Measurements from ENCODE around the gene TMPRSS9.
"Not testable (repeated sequence)": the region's sequence is repeated elsewhere in the genome, so short reads cannot be mapped to it uniquely, and the experiment has no call there.

Gene TMPRSS9

GRCh38 chr19:2376784-2377519, 16.9 kb downstream of the TMPRSS9 start:
- no peak for DNase-seq
- Mint-ChIP-seq H3K27ac (no peak overlapping the region), H3K9me3 (peaks cover 9% of the 10 kb centered on the region), H3K27me3 (peaks cover 2% of the 10 kb centered on the region), H3K4me3 (no peak overlapping the region), H3K36me3 (ENCODE audit: low read depth) (no peaks in the 10 kb centered on the region), H3K4me1 (ENCODE audit: low read depth) (no peaks in the 10 kb centered on the region)

- H3K36me3 Mint-ChIP-seq (ENCODE audit: low read depth): no peaks in the 10 kb centered on the region
- no peak overlapping the region for H3K4me3 Mint-ChIP-seq
- H3K27ac Mint-ChIP-seq: no peak overlapping the region
- peaks cover 12% of the 10 kb centered on the region for H3K27me3 Mint-ChIP-seq
- H3K4me1 Mint-ChIP-seq (ENCODE audit: low read depth): no peaks in the 10 kb centered on the region
- peaks cover 9% of the 10 kb centered on the region for H3K9me3 Mint-ChIP-seq
- DNase-seq: no peak
Observed at GRCh38 chr19:2380567-2380966, 20.5 kb downstream of the TMPRSS9 start.

GRCh38 chr19:2381148-2381820, 21.2 kb downstream of the TMPRSS9 start:
- Mint-ChIP-seq H3K36me3 (ENCODE audit: low read depth) (no peaks in the 10 kb centered on the region), H3K27me3 (peaks cover 12% of the 10 kb centered on the region), H3K4me1 (ENCODE audit: low read depth) (no peaks in the 10 kb centered on the region), H3K4me3 (no peak overlapping the region), H3K27ac (no peak overlapping the region), H3K9me3 (peaks cover 9% of the 10 kb centered on the region)
- DNase-seq: no peak

GRCh38 chr19:2382530-2383222, 22.6 kb downstream of the TMPRSS9 start:
- Mint-ChIP-seq H3K27ac (no peak overlapping the region), H3K36me3 (ENCODE audit: low read depth) (no peaks in the 10 kb centered on the region), H3K4me1 (ENCODE audit: low read depth) (no peaks in the 10 kb centered on the region), H3K4me3 (no peak overlapping the region), H3K9me3 (peaks cover 9% of the 10 kb centered on the region), H3K27me3 (peaks cover 12% of the 10 kb centered on the region)
- DNase-seq: no peak

GRCh38 chr19:2385053-2385721, 25.1 kb downstream of the TMPRSS9 start:
- H3K27ac Mint-ChIP-seq: no peak overlapping the region
- no peaks in the 10 kb centered on the region for H3K4me1 Mint-ChIP-seq (ENCODE audit: low read depth)
- H3K36me3 Mint-ChIP-seq (ENCODE audit: low read depth): no peaks in the 10 kb centered on the region
- H3K27me3 Mint-ChIP-seq: peaks cover 12% of the 10 kb centered on the region
- DNase-seq: no peak
- peaks cover 5% of the 10 kb centered on the region for H3K9me3 Mint-ChIP-seq
- no peak overlapping the region for H3K4me3 Mint-ChIP-seq

- Mint-ChIP-seq H3K4me3 (no peak overlapping the region), H3K27ac (no peak overlapping the region)
Observed at GRCh38 chr19:2387367-2388288, 27.6 kb downstream of the TMPRSS9 start.

GRCh38 chr19:2389594-2389993, 29.5 kb downstream of the TMPRSS9 start:
- Mint-ChIP-seq H3K4me1 (ENCODE audit: low read depth) (peaks cover 6% of the 10 kb centered on the region), H3K4me3 (no peak overlapping the region), H3K27ac (no peak overlapping the region), H3K9me3 (no peaks in the 10 kb centered on the region), H3K27me3 (peaks cover 6% of the 10 kb centered on the region), H3K36me3 (ENCODE audit: low read depth) (no peaks in the 10 kb centered on the region)
- no peak for DNase-seq

More at GRCh38 chr19:2387367-2388288, 27.6 kb downstream of the TMPRSS9 start:
- no peaks in the 10 kb centered on the region for H3K36me3 Mint-ChIP-seq (ENCODE audit: low read depth)
- peaks cover 2% of the 10 kb centered on the region for H3K4me1 Mint-ChIP-seq (ENCODE audit: low read depth)
- no peaks in the 10 kb centered on the region for H3K9me3 Mint-ChIP-seq
- peaks cover 8% of the 10 kb centered on the region for H3K27me3 Mint-ChIP-seq
- DNase-seq: no peak

GRCh38 chr19:2391118-2391725, 31.2 kb downstream of the TMPRSS9 start:
- Mint-ChIP-seq H3K27me3 (peaks cover 6% of the 10 kb centered on the region), H3K36me3 (ENCODE audit: low read depth) (no peaks in the 10 kb centered on the region), H3K27ac (no peak overlapping the region), H3K4me3 (no peak overlapping the region), H3K9me3 (no peaks in the 10 kb centered on the region), H3K4me1 (ENCODE audit: low read depth) (peaks cover 6% of the 10 kb centered on the region)
- DNase-seq: no peak

- Mint-ChIP-seq H3K36me3 (ENCODE audit: low read depth) (no peaks in the 10 kb centered on the region), H3K9me3 (no peaks in the 10 kb centered on the region), H3K4me1 (ENCODE audit: low read depth) (peaks cover 6% of the 10 kb centered on the region), H3K4me3 (no peak overlapping the region), H3K27ac (no peak overlapping the region), H3K27me3 (peaks cover 6% of the 10 kb centered on the region)
- no peak for DNase-seq
Observed at GRCh38 chr19:2392366-2392765, 32.3 kb downstream of the TMPRSS9 start.

GRCh38 chr19:2392899-2393298, 32.8 kb downstream of the TMPRSS9 start:
- H3K4me1 Mint-ChIP-seq (ENCODE audit: low read depth); DNase-seq; H3K27ac Mint-ChIP-seq; H3K9me3 Mint-ChIP-seq; H3K27me3 Mint-ChIP-seq; H3K4me3 Mint-ChIP-seq; H3K36me3 Mint-ChIP-seq (ENCODE audit: low read depth): not testable (repeated sequence)

- Mint-ChIP-seq H3K9me3 (no peaks in the 10 kb centered on the region), H3K36me3 (ENCODE audit: low read depth) (no peaks in the 10 kb centered on the region), H3K27ac (no peak overlapping the region), H3K4me1 (ENCODE audit: low read depth) (peaks cover 6% of the 10 kb centered on the region), H3K4me3 (peak overlapping the region; percentile 27), H3K27me3 (peaks cover 6% of the 10 kb centered on the region)
- no peak for DNase-seq
Observed at GRCh38 chr19:2394054-2394441, 34.0 kb downstream of the TMPRSS9 start.

GRCh38 chr19:2394442-2395292, 34.6 kb downstream of the TMPRSS9 start:
- Mint-ChIP-seq H3K27ac (no peak overlapping the region), H3K4me3 (peak overlapping the region; percentile 27)
- DNase-seq: no peak

More at GRCh38 chr19:2394442-2395292, 34.6 kb downstream of the TMPRSS9 start:
- Mint-ChIP-seq H3K4me1 (ENCODE audit: low read depth) (peaks cover 6% of the 10 kb centered on the region), H3K36me3 (ENCODE audit: low read depth) (no peaks in the 10 kb centered on the region), H3K9me3 (no peaks in the 10 kb centered on the region), H3K27me3 (peaks cover 6% of the 10 kb centered on the region)
